Transverse colon (tissue), 4 donors: ENCODE results near the gene TTC31. TPM values are rescaled to one million over a fixed set of nuclear protein-coding genes. Genes with fewer than 3 reads are reported as not detected.

Experiments
- DNase-seq: peaks from one replicate; pipeline ENCODE4 v3.0.0-alpha.2; 2019
- H3K27ac ChIP-seq, 4 donors: fragments of 200-600 bp; sonication (generic); 2 replicates each; pipeline ENCODE4 v1.5.1; 2016 to 2018; ENCODE audit warnings: inconsistent platforms in 4 of 4
- H3K27me3 ChIP-seq: fragments of 200-600 bp; sonication (generic); 2 replicates; pipeline ENCODE4 v1.5.1; 2017; ENCODE audit warnings: inconsistent platforms
- H3K36me3 ChIP-seq, 4 donors: fragments of 200-600 bp; sonication (generic); 2 replicates each; pipeline ENCODE4 v1.5.1; 2017 to 2019; ENCODE audit warnings: inconsistent platforms in 4 of 4
- H3K4me1 ChIP-seq, 4 donors: fragments of 200-600 bp; sonication (generic); 2 replicates each; pipeline ENCODE4 v1.5.1; 2017 to 2020; ENCODE audit warnings: inconsistent platforms in 4 of 4
- H3K4me3 ChIP-seq, 4 donors: fragments of 200-600 bp; sonication (generic); 1 replicate in 1 of 4; 2 replicates in 3 of 4; pipeline versions ENCODE4 v1.5.1 to v1.6.1; 2017 to 2019; ENCODE audit warnings: inconsistent platforms in 4 of 4
- H3K9me3 ChIP-seq, 2 donors: fragments of 200-600 bp; sonication (generic); 2 replicates each; pipeline ENCODE4 v1.5.1; 2017 to 2019; ENCODE audit warnings: inconsistent platforms in 2 of 2
- EP300 ChIP-seq: sonication (generic); formaldehyde crosslinking; IDR thresholded peaks from one replicate; pipeline ENCODE4 v1.6.1; 2017; ENCODE audit warnings: antibody characterized with exemption, low read depth
- POLR2A ChIP-seq: fragments of 450-650 bp; IDR thresholded peaks from one replicate; pipeline ENCODE4 v1.6.1; 2016; ENCODE audit warnings: antibody characterized with exemption, mild to moderate bottlenecking, moderate library complexity
- POLR2AphosphoS5 ChIP-seq, 3 donors: sonication (generic); formaldehyde crosslinking; IDR thresholded peaks; one replicate each; pipeline ENCODE4 v1.6.1; 2016; ENCODE audit warnings: antibody characterized with exemption in 3 of 3
- WGBS, 2 donors: methylation state at CpG; one replicate each; pipeline ENCODE4 v1.1.5; 2018; ENCODE audit warnings: low coverage in 1 of 2; 5-methylcytosine and 5-hydroxymethylcytosine counted together
- in situ Hi-C, 4 donors: fragments of 200-750 bp; cut with MboI; loops; one replicate each; pipeline versions ENCODE4 v1.15.0 to v1.15.1; 2017; ENCODE audit warnings: low sequenced_read_pairs in 3 of 4, low pct_ligation_motif_present in 1 of 4, low pct_unique_long_range_greater_than_20kb in 1 of 4
- intact Hi-C: fragments of 100-400 bp; cut with DNase I; formaldehyde crosslinking; loops from one replicate; pipeline ENCODE4 v1.15.1; 2023; ENCODE audit warnings: low total_unique reads
- total RNA-seq, 4 donors: library from RNA; depleted of rRNA; stranded (reverse); fragments of >200 nt; gene quantifications; one replicate each; pipeline ENCODE4 v1.1.0, GENCODE V29; 2016
- TF ChIP-seq, protein P1 (sequence below), 5 experiments: fragments of 200-600 bp in 3 of 5; fragments of 450-650 bp in 2 of 5; sonication (generic) in 3 of 5; IDR thresholded peaks; 1 replicate in 2 of 5; 2 replicates in 3 of 5; pipeline ENCODE4 v1.5.1; 2016 to 2017; ENCODE audit warnings: antibody characterized with exemption in 5 of 5, inconsistent platforms in 3 of 5, mild to moderate bottlenecking in 2 of 5, moderate library complexity in 1 of 5

The TTC31 gene
- total RNA-seq, 4 donors from 2014 or later = 16.9 to 36.0 (median 32.0) TPM

DNA sequence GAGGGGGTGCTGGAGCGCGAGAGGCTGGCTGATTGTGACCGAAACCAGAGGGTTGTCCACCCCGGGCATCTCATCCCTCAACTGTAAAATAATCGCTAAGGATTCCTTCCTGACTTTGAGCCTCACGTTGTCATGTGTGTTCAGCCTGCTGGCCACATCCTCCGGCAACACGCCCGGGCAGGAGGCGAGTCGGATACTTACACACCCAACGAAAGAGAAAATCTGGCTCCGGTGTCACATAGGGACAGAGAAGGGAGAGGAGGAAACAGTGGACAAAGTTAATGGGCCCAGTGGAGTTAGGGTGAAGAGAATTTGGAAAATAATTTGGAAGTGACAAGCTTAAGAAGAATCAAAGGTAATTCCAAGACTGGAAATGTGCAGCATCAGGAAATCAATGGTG, 33.8 kb downstream of the TTC31 start:
- 80 to 86% methylated on average over 9 to 13 of the region's 13 CpGs for WGBS, 2 donors
- H3K36me3 ChIP-seq = no peaks in the 10 kb centered on the region
- TF ChIP-seq POLR2AphosphoS5 (IDR thresholded peaks at IDR 0.05) (no peak), EP300 (no peak), POLR2A (no peak)
- TF ChIP-seq, protein P1, sequence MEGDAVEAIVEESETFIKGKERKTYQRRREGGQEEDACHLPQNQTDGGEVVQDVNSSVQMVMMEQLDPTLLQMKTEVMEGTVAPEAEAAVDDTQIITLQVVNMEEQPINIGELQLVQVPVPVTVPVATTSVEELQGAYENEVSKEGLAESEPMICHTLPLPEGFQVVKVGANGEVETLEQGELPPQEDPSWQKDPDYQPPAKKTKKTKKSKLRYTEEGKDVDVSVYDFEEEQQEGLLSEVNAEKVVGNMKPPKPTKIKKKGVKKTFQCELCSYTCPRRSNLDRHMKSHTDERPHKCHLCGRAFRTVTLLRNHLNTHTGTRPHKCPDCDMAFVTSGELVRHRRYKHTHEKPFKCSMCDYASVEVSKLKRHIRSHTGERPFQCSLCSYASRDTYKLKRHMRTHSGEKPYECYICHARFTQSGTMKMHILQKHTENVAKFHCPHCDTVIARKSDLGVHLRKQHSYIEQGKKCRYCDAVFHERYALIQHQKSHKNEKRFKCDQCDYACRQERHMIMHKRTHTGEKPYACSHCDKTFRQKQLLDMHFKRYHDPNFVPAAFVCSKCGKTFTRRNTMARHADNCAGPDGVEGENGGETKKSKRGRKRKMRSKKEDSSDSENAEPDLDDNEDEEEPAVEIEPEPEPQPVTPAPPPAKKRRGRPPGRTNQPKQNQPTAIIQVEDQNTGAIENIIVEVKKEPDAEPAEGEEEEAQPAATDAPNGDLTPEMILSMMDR (IDR thresholded peaks at IDR 0.05) = no peak
- H3K9me3 ChIP-seq = no peaks in the 10 kb centered on the region
- no peak overlapping the region for H3K27ac ChIP-seq
- in situ Hi-C loops = no loop called here
- intact Hi-C loops = no loop called here
- H3K4me1 ChIP-seq = peaks cover 8 to 30% (median 27%) of the 10 kb centered on the region in 4 donors
- H3K4me3 ChIP-seq = peak overlapping the region in 1 of 4 donors; percentile 39
- peaks cover 95% of the 10 kb centered on the region for H3K27me3 ChIP-seq
- no peak for DNase-seq

DNA sequence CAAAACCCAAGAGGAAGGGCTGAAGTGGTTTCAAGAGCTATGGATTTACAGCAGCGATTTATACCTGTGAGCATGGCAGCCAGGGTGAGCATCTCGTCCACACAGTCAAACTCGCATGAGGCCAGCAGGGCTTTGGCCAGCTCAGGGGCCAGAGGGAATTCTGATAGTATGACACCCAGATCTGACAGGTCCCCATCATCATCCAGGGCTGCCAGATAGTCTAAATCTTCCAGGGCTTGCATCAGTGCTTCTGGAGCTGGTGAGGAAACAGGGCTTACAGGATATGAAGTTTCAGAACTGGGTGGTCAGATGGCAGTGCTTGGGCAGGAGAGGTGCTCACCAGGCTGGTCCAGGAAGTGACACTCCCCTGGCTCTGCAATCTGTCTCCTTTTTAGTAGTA, 39.6 kb downstream of the TTC31 start:
- H3K9me3 ChIP-seq = no peaks in the 10 kb centered on the region
- H3K27ac ChIP-seq = no peak overlapping the region
- in situ Hi-C loops = no loop called here
- intact Hi-C loops = no loop called here
- no peak overlapping the region for H3K4me3 ChIP-seq
- peaks cover 0 to 15% (median 7%) of the 10 kb centered on the region in 4 donors for H3K36me3 ChIP-seq
- no peaks in the 10 kb centered on the region for H3K4me1 ChIP-seq
- no peak for DNase-seq
- H3K27me3 ChIP-seq = peaks cover 37% of the 10 kb centered on the region
- no peak for TF ChIP-seq POLR2AphosphoS5 (IDR thresholded peaks at IDR 0.05)
- no peak for TF ChIP-seq EP300
- TF ChIP-seq POLR2A = no peak
- TF ChIP-seq, protein P1 (IDR thresholded peaks at IDR 0.05) = no peak
- WGBS, 2 donors = 70% methylated on average over 3 of the region's 3 CpGs; no CpG with 5 or more reads in 1 of the 2 donors

DNA sequence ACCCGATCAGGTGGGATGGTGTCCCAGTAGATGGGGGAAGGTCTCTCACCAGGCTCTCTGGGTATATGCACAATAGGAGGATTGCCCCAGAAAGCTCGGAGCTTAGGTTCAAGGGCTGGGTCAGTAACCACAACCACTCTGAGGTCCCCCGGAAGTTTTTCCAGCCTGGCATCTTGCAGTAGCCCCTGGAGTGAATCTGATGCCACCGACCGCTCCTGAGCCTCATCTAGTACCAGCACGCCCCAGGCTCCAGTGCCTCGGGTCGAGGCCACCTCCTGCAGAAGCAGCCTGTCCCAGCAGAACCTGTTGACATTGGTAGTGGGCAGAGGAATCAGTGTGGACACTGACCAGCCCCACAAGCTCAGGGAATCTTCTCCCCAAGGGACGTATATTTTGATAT, 41.1 kb downstream of the TTC31 start:
- Histone ChIP-seq H3K27ac (no peak overlapping the region), H3K4me3 (no peak overlapping the region), H3K36me3 (peaks cover 0 to 19% (median 8%) of the 10 kb centered on the region in 4 donors), H3K27me3 (peaks cover 22% of the 10 kb centered on the region), H3K9me3 (no peaks in the 10 kb centered on the region), H3K4me1 (peaks cover 9 to 12% (median 10%) of the 10 kb centered on the region in 4 donors)
- 90 to 92% methylated on average over 2 to 9 of the region's 9 CpGs for WGBS, 2 donors
- in situ Hi-C loops = no loop called here
- DNase-seq = no peak
- TF ChIP-seq POLR2AphosphoS5 (IDR thresholded peaks at IDR 0.05) (no peak), EP300 (no peak), POLR2A (no peak)
- TF ChIP-seq, protein P1 (IDR thresholded peaks at IDR 0.05) = no peak
- intact Hi-C loops = no loop called here

- peaks cover 9 to 12% (median 10%) of the 10 kb centered on the region in 4 donors for H3K4me1 ChIP-seq
- peak overlapping the region in 3 of 4 donors; percentile 3 to 32 (median 6) for H3K4me3 ChIP-seq
- intact Hi-C loops = no loop called here
- H3K27ac ChIP-seq = peak overlapping the region in 3 of 4 donors; percentile 31 to 66 (median 60)
- peaks cover 10% of the 10 kb centered on the region for H3K27me3 ChIP-seq
- TF ChIP-seq, protein P1 (IDR thresholded peaks at IDR 0.05) = no peak
- TF ChIP-seq POLR2AphosphoS5 (IDR thresholded peaks at IDR 0.05) (no peak), POLR2A (no peak), EP300 (no peak)
- peaks cover 0 to 19% (median 8%) of the 10 kb centered on the region in 4 donors for H3K36me3 ChIP-seq
- in situ Hi-C loops = no loop called here
- DNase-seq = no peak
- no peaks in the 10 kb centered on the region for H3K9me3 ChIP-seq
- WGBS, 2 donors = 93 to 95% methylated on average over 3 to 9 of the region's 10 CpGs
Observed at GRCh38 chr2:74524955-74525716, 42.3 kb downstream of the TTC31 start.
